ENCODE data around the gene SEZ6L. TPM values are rescaled to one million over a fixed set of nuclear protein-coding genes. Genes with fewer than 3 reads are reported as not detected.

Gene SEZ6L
- total and polyA plus RNA-seq, 8 donors = 0.08 to 0.82 (median 0.58) TPM

DNA sequence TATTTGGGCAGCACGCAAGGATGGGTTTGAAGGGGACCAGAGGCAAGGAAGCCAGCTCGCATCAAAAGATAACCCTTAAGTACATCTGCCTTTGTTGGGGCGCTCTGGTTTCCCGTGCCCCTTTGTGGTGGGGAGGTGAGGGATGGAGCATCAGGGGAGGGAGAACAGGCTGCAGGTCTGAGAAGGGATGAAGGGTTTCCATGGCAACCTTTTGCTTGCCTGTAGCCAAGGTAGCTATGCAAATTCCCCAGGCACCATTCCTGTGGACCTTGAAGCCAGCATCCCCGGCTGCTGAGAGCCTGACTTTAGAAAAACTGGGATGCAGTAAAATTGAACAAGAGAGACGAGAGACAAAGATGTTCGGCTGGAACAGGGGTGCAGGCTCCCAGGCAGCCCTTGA lies 75.7 kb downstream of the SEZ6L start:
- Histone ChIP-seq H3K27me3 (peaks cover 0 to 38% of the 10 kb centered on the region in 2 donors), H3K4me1 (no peaks in the 10 kb centered on the region), H3K9me3 (no peaks in the 10 kb centered on the region), H3K4me3 (no peak overlapping the region), H3K36me3 (no peaks in the 10 kb centered on the region), H3K27ac (no peak overlapping the region)
- DNase-seq (no peak), ATAC-seq (no peak)
- TF ChIP-seq, protein P1, sequence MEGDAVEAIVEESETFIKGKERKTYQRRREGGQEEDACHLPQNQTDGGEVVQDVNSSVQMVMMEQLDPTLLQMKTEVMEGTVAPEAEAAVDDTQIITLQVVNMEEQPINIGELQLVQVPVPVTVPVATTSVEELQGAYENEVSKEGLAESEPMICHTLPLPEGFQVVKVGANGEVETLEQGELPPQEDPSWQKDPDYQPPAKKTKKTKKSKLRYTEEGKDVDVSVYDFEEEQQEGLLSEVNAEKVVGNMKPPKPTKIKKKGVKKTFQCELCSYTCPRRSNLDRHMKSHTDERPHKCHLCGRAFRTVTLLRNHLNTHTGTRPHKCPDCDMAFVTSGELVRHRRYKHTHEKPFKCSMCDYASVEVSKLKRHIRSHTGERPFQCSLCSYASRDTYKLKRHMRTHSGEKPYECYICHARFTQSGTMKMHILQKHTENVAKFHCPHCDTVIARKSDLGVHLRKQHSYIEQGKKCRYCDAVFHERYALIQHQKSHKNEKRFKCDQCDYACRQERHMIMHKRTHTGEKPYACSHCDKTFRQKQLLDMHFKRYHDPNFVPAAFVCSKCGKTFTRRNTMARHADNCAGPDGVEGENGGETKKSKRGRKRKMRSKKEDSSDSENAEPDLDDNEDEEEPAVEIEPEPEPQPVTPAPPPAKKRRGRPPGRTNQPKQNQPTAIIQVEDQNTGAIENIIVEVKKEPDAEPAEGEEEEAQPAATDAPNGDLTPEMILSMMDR (IDR thresholded peaks at IDR 0.05) = no peak
- intact Hi-C loops (cut with DNase I) = no loop called here

DNA sequence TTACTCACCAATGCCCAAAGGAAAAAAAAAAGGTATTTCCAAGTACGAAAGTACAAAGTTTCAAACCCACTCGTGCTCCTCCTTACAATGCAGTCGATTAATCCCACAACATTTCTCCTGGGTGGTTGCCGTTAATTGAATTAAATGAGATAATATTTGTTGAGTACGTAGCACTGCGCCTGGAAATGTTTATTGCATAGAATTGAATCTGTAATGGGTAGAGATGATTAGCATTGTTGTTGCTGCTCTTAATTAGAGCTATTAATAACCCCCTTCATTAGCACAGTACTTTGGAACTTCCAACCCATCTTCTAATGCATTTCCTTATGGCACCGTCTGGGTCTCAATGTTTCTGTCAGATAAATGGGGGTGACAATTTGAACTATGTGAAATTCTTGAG lies 77.3 kb downstream of the SEZ6L start:
- H3K4me1 ChIP-seq = no peaks in the 10 kb centered on the region
- intact Hi-C loops (cut with DNase I) = no loop called here
- no peak overlapping the region for H3K4me3 ChIP-seq
- no peak overlapping the region for H3K27ac ChIP-seq
- peaks cover 0 to 32% of the 10 kb centered on the region in 2 donors for H3K27me3 ChIP-seq
- DNase-seq (no peak), ATAC-seq (no peak)
- no peaks in the 10 kb centered on the region for H3K36me3 ChIP-seq
- H3K9me3 ChIP-seq = peaks cover 0 to 4% of the 10 kb centered on the region in 2 donors
- TF ChIP-seq, protein P1 (IDR thresholded peaks at IDR 0.05) = no peak

DNA sequence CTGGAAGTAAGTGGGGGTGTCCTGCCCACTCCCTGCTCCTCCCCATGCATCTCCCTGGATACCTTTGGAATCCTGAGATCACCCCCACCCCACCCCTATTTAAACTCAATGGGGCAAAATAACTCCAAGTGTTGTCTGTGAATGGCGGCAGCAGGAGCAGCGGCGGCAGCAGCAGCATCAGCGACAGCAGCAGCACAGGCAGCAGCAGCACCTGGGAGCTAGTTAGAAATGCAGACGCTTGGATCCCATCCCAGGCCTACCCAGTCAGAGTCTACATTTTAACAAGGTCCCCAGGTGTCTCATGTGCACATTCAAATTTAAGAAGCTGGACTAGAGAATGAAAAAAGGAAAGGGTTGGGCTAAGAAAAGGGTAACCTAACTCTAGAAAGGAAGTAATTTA lies 82.6 kb downstream of the SEZ6L start:
- TF ChIP-seq, protein P1 (IDR thresholded peaks at IDR 0.05) = no peak
- Histone ChIP-seq H3K27ac (no peak overlapping the region), H3K4me3 (no peak overlapping the region), H3K9me3 (peaks cover 0 to 4% of the 10 kb centered on the region in 2 donors), H3K27me3 (peaks cover 0 to 39% of the 10 kb centered on the region in 2 donors), H3K36me3 (no peaks in the 10 kb centered on the region), H3K4me1 (no peaks in the 10 kb centered on the region)
- DNase-seq = no peak
- no peak for ATAC-seq
- intact Hi-C loops (cut with DNase I) = no loop called here

DNA sequence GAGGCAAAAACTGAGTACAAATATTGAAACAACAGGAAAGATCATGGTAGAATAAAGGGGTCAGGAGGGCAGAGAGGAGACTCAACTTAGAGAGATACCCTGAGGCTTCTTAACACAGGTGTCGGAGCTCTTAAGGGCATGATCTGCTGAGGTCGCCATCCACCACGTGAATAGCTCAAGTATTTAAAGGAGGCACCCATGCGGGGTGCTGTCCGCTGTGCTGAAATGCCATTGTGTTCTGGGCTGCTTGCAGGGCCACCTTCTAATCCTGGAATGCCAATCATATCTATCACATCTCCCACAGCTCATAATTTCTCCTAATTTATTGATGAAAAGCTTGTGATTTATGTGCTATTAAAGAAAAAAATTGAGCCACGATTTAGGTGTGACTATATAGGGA lies 90.2 kb downstream of the SEZ6L start:
- DNase-seq (peak in 2 of 4 donors; percentile 3 to 19), ATAC-seq (no peak)
- TF ChIP-seq, protein P1 (IDR thresholded peaks at IDR 0.05) = no peak
- intact Hi-C loops (cut with DNase I) = no loop called here
- Histone ChIP-seq H3K27me3 (peaks cover 0 to 56% of the 10 kb centered on the region in 2 donors), H3K36me3 (no peaks in the 10 kb centered on the region), H3K4me1 (no peaks in the 10 kb centered on the region), H3K27ac (no peak overlapping the region), H3K4me3 (no peak overlapping the region), H3K9me3 (no peaks in the 10 kb centered on the region)

DNA sequence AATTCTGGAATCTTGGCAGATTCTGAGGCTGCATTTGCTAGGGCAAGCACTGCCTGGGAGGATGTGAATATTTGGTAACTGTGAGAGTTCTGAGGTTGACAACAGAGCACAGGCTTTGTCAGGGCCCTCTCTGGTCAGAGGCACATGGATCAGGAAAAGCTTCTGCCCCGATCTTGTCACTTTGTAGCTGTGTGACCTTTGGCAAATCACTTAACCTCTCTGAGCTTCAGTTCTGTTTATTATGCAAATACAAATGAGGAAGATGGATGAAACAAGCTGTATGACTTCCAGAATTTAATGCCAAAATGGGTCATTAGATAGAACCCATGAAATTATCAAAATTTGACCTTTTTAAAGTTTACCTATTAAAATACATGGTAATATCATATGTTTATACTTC lies 94.9 kb downstream of the SEZ6L start:
- peaks cover 0 to 58% of the 10 kb centered on the region in 2 donors for H3K27me3 ChIP-seq
- no peak overlapping the region for H3K4me3 ChIP-seq
- no peaks in the 10 kb centered on the region for H3K4me1 ChIP-seq
- TF ChIP-seq, protein P1 (IDR thresholded peaks at IDR 0.05) = no peak
- intact Hi-C loops (cut with DNase I) = no loop called here
- H3K36me3 ChIP-seq = no peaks in the 10 kb centered on the region
- H3K9me3 ChIP-seq = no peaks in the 10 kb centered on the region
- ATAC-seq (no peak), DNase-seq (no peak)
- no peak overlapping the region for H3K27ac ChIP-seq
